Lung (tissue), 12 donors: ENCODE results near the gene ZBTB21. TPM values are rescaled to one million over a fixed set of nuclear protein-coding genes. Genes with fewer than 3 reads are reported as not detected.

Experiments
- ATAC-seq: fragments of 200-7000 bp; cut with Tn5 transposase; one replicate; pipeline ENCODE4 v1.9.1; 2020; ENCODE audit warnings: moderate number of reproducible peaks; ENCODE audit not compliant: insufficient read depth, low FRiP score
- DNase-seq, 3 donors: peaks; one replicate each; pipeline ENCODE4 v3.0.0-alpha.2; 2013 to 2017
- H3K27ac ChIP-seq, 2 donors: one replicate each; pipeline ENCODE4 v1.5.1; 2013; ENCODE audit warnings: mild to moderate bottlenecking in 2 of 2, moderate library complexity in 2 of 2, control low read depth in 1 of 2, inconsistent platforms in 1 of 2, low read depth in 1 of 2, low read length in 1 of 2
- H3K27me3 ChIP-seq, 3 donors: one replicate each; pipeline ENCODE4 v1.5.1; 2013; ENCODE audit warnings: low read length in 2 of 3; ENCODE audit not compliant: control insufficient read depth in 3 of 3, insufficient read depth in 3 of 3
- H3K36me3 ChIP-seq, 4 donors: one replicate each; pipeline ENCODE4 v1.5.1; 2013; ENCODE audit warnings: low read length in 4 of 4, mild to moderate bottlenecking in 1 of 4, moderate library complexity in 1 of 4; ENCODE audit not compliant: control insufficient read depth in 4 of 4, insufficient read depth in 4 of 4
- H3K4me1 ChIP-seq, 5 donors: one replicate each; pipeline ENCODE4 v1.5.1; 2013; ENCODE audit warnings: low read length in 5 of 5, mild to moderate bottlenecking in 2 of 5, moderate library complexity in 1 of 5; ENCODE audit not compliant: control insufficient read depth in 5 of 5, insufficient read depth in 5 of 5
- H3K4me3 ChIP-seq: one replicate; pipeline ENCODE4 v1.5.1; 2013; ENCODE audit warnings: mild to moderate bottlenecking, control low read depth, moderate library complexity
- H3K9ac ChIP-seq, 2 donors: one replicate each; pipeline ENCODE4 v1.5.1; 2013; ENCODE audit warnings: low read length in 2 of 2, control low read depth in 1 of 2; ENCODE audit not compliant: insufficient read depth in 1 of 2
- H3K9me3 ChIP-seq, 4 donors: one replicate each; pipeline ENCODE4 v1.5.1; 2013; ENCODE audit warnings: low read length in 3 of 4, mild to moderate bottlenecking in 1 of 4, moderate library complexity in 1 of 4; ENCODE audit not compliant: control insufficient read depth in 4 of 4, insufficient read depth in 3 of 4
- CTCF ChIP-seq: IDR thresholded peaks from 2 replicates; pipeline ENCODE4 v1.5.1; 2012; ENCODE audit warnings: mild to moderate bottlenecking; ENCODE audit errors: control extremely low read depth, extremely low read depth
- WGBS, 2 donors: extraction: QIAGEN DNeasy Blood & Tissue Kit; methylation state at CpG; one replicate each; pipeline ENCODE4 v1.1.7; 2013; 5-methylcytosine and 5-hydroxymethylcytosine counted together
- polyA plus RNA-seq, 2 donors: library from polyadenylated mRNA; stranded (reverse); fragments of 200-250 nt; gene quantifications; one replicate each; pipeline ENCODE4 v1.2.1, GENCODE V29; 2013
- total RNA-seq, 2 donors: library from RNA; depleted of rRNA in 1 of 2; stranded (reverse); fragments of >200 nt in 1 of 2; gene quantifications; one replicate each; pipeline ENCODE4 v1.2.1, GENCODE V29; 2014 to 2021
- donor health status: control.
- donor health status: control.
- donor health status: Bipolar disorder and iron deficiency.
- donor health status: healthy.
- donor health status: DM: yes; HTN: yes; CAD: no.

Gene ZBTB21
- total and polyA plus RNA-seq, 4 donors: 3.2 to 15.4 (median 7.5) TPM

- no peaks in the 10 kb centered on the region for H3K9me3 ChIP-seq
- 86% methylated on average over 9 of the region's 9 CpGs for WGBS, 2 donors
- TF ChIP-seq CTCF: no peak
- no peaks in the 10 kb centered on the region for H3K27me3 ChIP-seq
- H3K4me3 ChIP-seq: no peak overlapping the region
- ATAC-seq (no peak), DNase-seq (no peak)
- no peak overlapping the region for H3K27ac ChIP-seq
- H3K4me1 ChIP-seq: peaks cover 0 to 9% (median 5%) of the 10 kb centered on the region in 5 donors
- no peaks in the 10 kb centered on the region for H3K36me3 ChIP-seq
- H3K9ac ChIP-seq: no peak overlapping the region
These were observed 21.1 kb upstream of the ZBTB21 start for GRCh38 chr21:42031241-42031640.

GRCh38 chr21:42030311-42030710, 20.2 kb upstream of the ZBTB21 start:
- no peaks in the 10 kb centered on the region for H3K36me3 ChIP-seq
- TF ChIP-seq CTCF: no peak
- peaks cover 0 to 18% (median 11%) of the 10 kb centered on the region in 5 donors for H3K4me1 ChIP-seq
- no peak overlapping the region for H3K4me3 ChIP-seq
- H3K27me3 ChIP-seq: no peaks in the 10 kb centered on the region
- no peaks in the 10 kb centered on the region for H3K9me3 ChIP-seq
- WGBS, 2 donors: 83 to 88% methylated on average over 4 of the region's 4 CpGs
- H3K27ac ChIP-seq: no peak overlapping the region
- ATAC-seq (no peak), DNase-seq (no peak)
- no peak overlapping the region for H3K9ac ChIP-seq

- Histone ChIP-seq H3K27me3 (no peaks in the 10 kb centered on the region), H3K4me1 (peaks cover 0 to 29% (median 13%) of the 10 kb centered on the region in 5 donors), H3K9ac (no peak overlapping the region), H3K4me3 (no peak overlapping the region), H3K36me3 (no peaks in the 10 kb centered on the region), H3K9me3 (no peaks in the 10 kb centered on the region), H3K27ac (no peak overlapping the region)
- no peak for TF ChIP-seq CTCF
- ATAC-seq (no peak), DNase-seq (no peak)
- WGBS, 2 donors: 56 to 63% methylated on average over 9 of the region's 9 CpGs
These were observed 18.7 kb upstream of the ZBTB21 start for GRCh38 chr21:42028766-42029425.
